ENCODE measurements around the gene RAB5A. TPM values are rescaled to one million over a fixed set of nuclear protein-coding genes. Genes with fewer than 3 reads are reported as not detected.

Gene RAB5A
- total and polyA plus RNA-seq, 2 of the 4 experiments (the other 2 are of a cell fraction) = 33.3 to 46.4 TPM

DNA sequence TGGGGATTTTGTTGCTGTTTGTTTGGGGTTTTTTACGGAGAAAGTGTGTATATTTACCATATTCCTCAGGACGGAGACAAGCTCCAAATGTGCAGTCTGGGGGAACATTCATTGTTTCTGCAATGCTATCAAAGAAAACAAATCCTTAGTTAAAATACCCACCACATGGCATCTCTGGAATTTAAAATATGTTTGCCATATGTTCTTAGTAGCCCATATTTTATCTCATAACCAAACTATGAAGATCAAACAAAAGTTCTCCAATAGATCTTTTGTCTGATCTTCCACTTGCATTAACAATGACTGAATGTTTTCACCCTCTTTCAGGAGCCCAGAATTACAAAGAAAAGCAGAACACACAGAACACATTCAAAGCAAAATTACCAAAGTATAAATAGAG, 48.2 kb upstream of the RAB5A start:
- intact Hi-C loops (cut with micrococcal nuclease) = no loop called here
- Histone ChIP-seq H2AK9ac (replicated peaks; ENCODE audit: low read depth, low read length, poor library complexity) (no peak overlapping the region), H3K4me1 (ENCODE audit: control insufficient read depth, insufficient read depth, low read length) (no peaks in the 10 kb centered on the region), H2AK5ac (ENCODE audit: low read depth, low read length) (no peak overlapping the region), H3K4ac (ENCODE audit: low read depth, low read length) (no peak overlapping the region), H3K56ac (ENCODE audit: extremely low read depth, insufficient read depth, low read length) (no peak overlapping the region), H2BK5ac (ENCODE audit: low read depth, low read length, poor library complexity, severe bottlenecking) (no peak overlapping the region), H3K79me1 (ENCODE audit: low read depth in 1 of 2, low read length in 2 of 2) (no peaks in the 10 kb centered on the region), H4K8ac (ENCODE audit: low read depth in 2 of 2, low read length in 2 of 2) (no peak overlapping the region), H3K23ac (ENCODE audit: low read depth, low read length) (no peak overlapping the region), H2AFZ (replicated peaks; ENCODE audit: low read length, poor library complexity) (no peak overlapping the region), H3K27me3 (ENCODE audit: control insufficient read depth, insufficient read depth, low read length) (no peaks in the 10 kb centered on the region), H3K4me2 (ENCODE audit: low read depth, low read length) (peak overlapping the region; percentile 33; the same call in 1 of the 2 replicates), H3K36me3 (ENCODE audit: control insufficient read depth, insufficient read depth, low read length) (no peaks in the 10 kb centered on the region), H3K9me3 (ENCODE audit: control insufficient read depth, insufficient read depth, low read length) (no peaks in the 10 kb centered on the region), H4K5ac (ENCODE audit: low read depth, low read length) (no peak overlapping the region), H4K91ac (ENCODE audit: insufficient read depth, low read depth, low read length) (no peak overlapping the region), H2BK15ac (ENCODE audit: low read depth, low read length) (no peak overlapping the region), H3K9me1 (ENCODE audit: insufficient read depth, low read length) (no peaks in the 10 kb centered on the region), H3K9ac (ENCODE audit: low read depth, low read length) (no peak overlapping the region), H3K18ac (ENCODE audit: low read depth, low read length) (no peak overlapping the region), H3K27ac (ENCODE audit: insufficient read depth, low read length) (no peak overlapping the region), H3K14ac (replicated peaks; ENCODE audit: low read depth, low read length) (no peak overlapping the region), H2BK20ac (ENCODE audit: low read depth, low read length) (no peak overlapping the region), H4K20me1 (ENCODE audit: insufficient read depth, low read length) (no peaks in the 10 kb centered on the region), H2BK120ac (ENCODE audit: low read depth, low read length) (no peak overlapping the region), H3K4me3 (ENCODE audit: insufficient read depth, low read depth, low read length) (no peak overlapping the region)
- POLR2A ChIA-PET (ENCODE audit: unreplicated experiment) = no interaction called here
- CTCF ChIA-PET = interaction anchor here (0.5 kb wide), 1 partner anchor 484 kb away, joined by 3 read pairs; no protein-coding TSS in a partner anchor
- ATAC-seq (ENCODE audit: low read depth) (peak; percentile 79), DNase-seq (peak; percentile 8)
- dilution Hi-C loops (cut with HindIII; ENCODE audit: low sequenced_read_pairs, unreplicated experiment) = no loop called here
- TF ChIP-seq RCOR1 (IDR thresholded peaks at IDR 0.05; ENCODE audit: insufficient replicate concordance, low read length) = no peak
- TF ChIP-seq FOS (IDR thresholded peaks at IDR 0.05; ENCODE audit: low read depth, low read length) = no peak
- TF ChIP-seq BHLHE40 (IDR thresholded peaks at IDR 0.05; ENCODE audit: low read depth, low read length) = no peak
- TF ChIP-seq CEBPB (IDR thresholded peaks at IDR 0.05; ENCODE audit: low read depth, low read length) = no peak
- no peak for TF ChIP-seq USF2 (IDR thresholded peaks at IDR 0.05; ENCODE audit: low read depth, low read length)
- TF ChIP-seq MAZ (IDR thresholded peaks at IDR 0.05; ENCODE audit: borderline replicate concordance, low read depth, low read length) = no peak
- TF ChIP-seq RAD21 (IDR thresholded peaks at IDR 0.05; ENCODE audit: low read length) = no peak
- TF ChIP-seq, protein P1, sequence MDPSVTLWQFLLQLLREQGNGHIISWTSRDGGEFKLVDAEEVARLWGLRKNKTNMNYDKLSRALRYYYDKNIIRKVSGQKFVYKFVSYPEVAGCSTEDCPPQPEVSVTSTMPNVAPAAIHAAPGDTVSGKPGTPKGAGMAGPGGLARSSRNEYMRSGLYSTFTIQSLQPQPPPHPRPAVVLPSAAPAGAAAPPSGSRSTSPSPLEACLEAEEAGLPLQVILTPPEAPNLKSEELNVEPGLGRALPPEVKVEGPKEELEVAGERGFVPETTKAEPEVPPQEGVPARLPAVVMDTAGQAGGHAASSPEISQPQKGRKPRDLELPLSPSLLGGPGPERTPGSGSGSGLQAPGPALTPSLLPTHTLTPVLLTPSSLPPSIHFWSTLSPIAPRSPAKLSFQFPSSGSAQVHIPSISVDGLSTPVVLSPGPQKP (IDR thresholded peaks at IDR 0.05; ENCODE audit: borderline replicate concordance, low read depth, low read length) = no peak
- WGBS, 2 experiments (ENCODE audit: extremely low coverage in 2 of 2, insufficient read length in 1 of 2) = no CpG with 5 or more reads among the region's 2 CpGs
- BruUV-seq (replicated peaks) = no TSS peak
- in situ Hi-C loops (cut with MboI; ENCODE audit: low sequenced_read_pairs) = no loop called here

Data from IMR-90 (cell line).